ENCODE measurements around the gene FRY.

Gene FRY

GRCh38 chr13:32272021-32272683 lies 240.6 kb downstream of the FRY start:
- DNase-seq (ENCODE audit: low read depth in 1 of 2, low spot score in 1 of 2), result no peak
- Histone ChIP-seq H3K27ac (replicated peaks) (no peak overlapping the region), H3K4me3 (replicated peaks; ENCODE audit: insufficient read depth, low read length) (no peak overlapping the region), H3K27me3 (ENCODE audit: insufficient read depth, poor library complexity, severe bottlenecking) (no peaks in the 10 kb centered on the region)
- TF ChIP-seq CTCF (IDR thresholded peaks at IDR 0.05; ENCODE audit: insufficient read depth, low read length) (no peak), SPI1 (IDR thresholded peaks at IDR 0.05; ENCODE audit: borderline replicate concordance, low read depth) (no peak), POLR2AphosphoS5 (IDR thresholded peaks at IDR 0.05; ENCODE audit: low read depth) (no peak), REST (IDR thresholded peaks at IDR 0.05; ENCODE audit: insufficient replicate concordance, low read depth) (no peak), GABPA (IDR thresholded peaks at IDR 0.05; ENCODE audit: low read depth) (no peak)

GRCh38 chr13:32277839-32278238 lies 246.3 kb downstream of the FRY start:
- Histone ChIP-seq H3K27ac (replicated peaks) (no peak overlapping the region), H3K4me3 (replicated peaks; ENCODE audit: insufficient read depth, low read length) (no peak overlapping the region), H3K27me3 (ENCODE audit: insufficient read depth, poor library complexity, severe bottlenecking) (no peaks in the 10 kb centered on the region)
- no peak for TF ChIP-seq GABPA (IDR thresholded peaks at IDR 0.05; ENCODE audit: low read depth)
- no peak for TF ChIP-seq CTCF (IDR thresholded peaks at IDR 0.05; ENCODE audit: insufficient read depth, low read length)
- TF ChIP-seq POLR2AphosphoS5 (IDR thresholded peaks at IDR 0.05; ENCODE audit: low read depth), result no peak
- no peak for TF ChIP-seq SPI1 (IDR thresholded peaks at IDR 0.05; ENCODE audit: borderline replicate concordance, low read depth)
- TF ChIP-seq REST (IDR thresholded peaks at IDR 0.05; ENCODE audit: insufficient replicate concordance, low read depth), result no peak
- no peak for DNase-seq (ENCODE audit: low read depth in 1 of 2, low spot score in 1 of 2)

- TF ChIP-seq GABPA (IDR thresholded peaks at IDR 0.05; ENCODE audit: low read depth) (no peak), POLR2AphosphoS5 (IDR thresholded peaks at IDR 0.05; ENCODE audit: low read depth) (no peak), REST (IDR thresholded peaks at IDR 0.05; ENCODE audit: insufficient replicate concordance, low read depth) (no peak), CTCF (IDR thresholded peaks at IDR 0.05; ENCODE audit: insufficient read depth, low read length) (no peak), SPI1 (IDR thresholded peaks at IDR 0.05; ENCODE audit: borderline replicate concordance, low read depth) (no peak)
- no peak for DNase-seq (ENCODE audit: low read depth in 1 of 2, low spot score in 1 of 2)
- Histone ChIP-seq H3K27me3 (ENCODE audit: insufficient read depth, poor library complexity, severe bottlenecking) (no peaks in the 10 kb centered on the region), H3K4me3 (replicated peaks; ENCODE audit: insufficient read depth, low read length) (no peak overlapping the region), H3K27ac (replicated peaks) (no peak overlapping the region)
Observed at GRCh38 chr13:32278426-32278825, 246.9 kb downstream of the FRY start.

All from HL-60 (cell line).